ENCODE data around the gene SMCO2.

DNA sequence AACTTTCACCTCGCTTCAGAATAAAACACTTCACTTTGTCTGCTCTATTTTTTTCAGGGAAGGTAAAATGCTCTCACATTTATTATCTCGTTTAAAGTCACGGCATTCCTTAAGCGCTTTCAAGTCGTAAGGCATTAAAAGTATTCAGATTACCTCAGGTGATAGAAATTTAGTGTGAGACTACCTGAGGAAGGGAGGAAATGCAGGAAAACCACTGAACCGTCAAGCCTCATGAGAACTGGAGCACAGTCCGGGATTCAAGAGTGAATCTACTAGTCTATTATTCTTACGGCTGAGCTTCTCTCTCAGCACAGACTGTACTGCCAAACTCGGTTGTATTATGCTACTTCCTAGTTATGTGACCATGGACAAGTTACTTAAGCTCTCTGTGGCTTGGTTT, 69.1 kb downstream of the SMCO2 start:
- TF ChIP-seq MXI1 (IDR thresholded peaks at IDR 0.05; ENCODE audit: borderline replicate concordance, low read depth, low read length), result no peak
- TF ChIP-seq, protein P1, sequence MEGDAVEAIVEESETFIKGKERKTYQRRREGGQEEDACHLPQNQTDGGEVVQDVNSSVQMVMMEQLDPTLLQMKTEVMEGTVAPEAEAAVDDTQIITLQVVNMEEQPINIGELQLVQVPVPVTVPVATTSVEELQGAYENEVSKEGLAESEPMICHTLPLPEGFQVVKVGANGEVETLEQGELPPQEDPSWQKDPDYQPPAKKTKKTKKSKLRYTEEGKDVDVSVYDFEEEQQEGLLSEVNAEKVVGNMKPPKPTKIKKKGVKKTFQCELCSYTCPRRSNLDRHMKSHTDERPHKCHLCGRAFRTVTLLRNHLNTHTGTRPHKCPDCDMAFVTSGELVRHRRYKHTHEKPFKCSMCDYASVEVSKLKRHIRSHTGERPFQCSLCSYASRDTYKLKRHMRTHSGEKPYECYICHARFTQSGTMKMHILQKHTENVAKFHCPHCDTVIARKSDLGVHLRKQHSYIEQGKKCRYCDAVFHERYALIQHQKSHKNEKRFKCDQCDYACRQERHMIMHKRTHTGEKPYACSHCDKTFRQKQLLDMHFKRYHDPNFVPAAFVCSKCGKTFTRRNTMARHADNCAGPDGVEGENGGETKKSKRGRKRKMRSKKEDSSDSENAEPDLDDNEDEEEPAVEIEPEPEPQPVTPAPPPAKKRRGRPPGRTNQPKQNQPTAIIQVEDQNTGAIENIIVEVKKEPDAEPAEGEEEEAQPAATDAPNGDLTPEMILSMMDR (conservative IDR thresholded peaks at IDR 0.05; ENCODE audit: low read depth, low read length), result no peak
